8988T (cell line): ENCODE results near the gene ACTL6A.
A peak's percentile ranks its signal among the peaks of the same experiment; 100 is the strongest.
"Not testable (repeated sequence)": the region's sequence is repeated elsewhere in the genome, so short reads cannot be mapped to it uniquely, and the experiment has no call there.

Experiments used
- DNase-seq: peaks from one replicate; pipeline ENCODE4 v3.0.0; 2011

The ACTL6A gene

DNA sequence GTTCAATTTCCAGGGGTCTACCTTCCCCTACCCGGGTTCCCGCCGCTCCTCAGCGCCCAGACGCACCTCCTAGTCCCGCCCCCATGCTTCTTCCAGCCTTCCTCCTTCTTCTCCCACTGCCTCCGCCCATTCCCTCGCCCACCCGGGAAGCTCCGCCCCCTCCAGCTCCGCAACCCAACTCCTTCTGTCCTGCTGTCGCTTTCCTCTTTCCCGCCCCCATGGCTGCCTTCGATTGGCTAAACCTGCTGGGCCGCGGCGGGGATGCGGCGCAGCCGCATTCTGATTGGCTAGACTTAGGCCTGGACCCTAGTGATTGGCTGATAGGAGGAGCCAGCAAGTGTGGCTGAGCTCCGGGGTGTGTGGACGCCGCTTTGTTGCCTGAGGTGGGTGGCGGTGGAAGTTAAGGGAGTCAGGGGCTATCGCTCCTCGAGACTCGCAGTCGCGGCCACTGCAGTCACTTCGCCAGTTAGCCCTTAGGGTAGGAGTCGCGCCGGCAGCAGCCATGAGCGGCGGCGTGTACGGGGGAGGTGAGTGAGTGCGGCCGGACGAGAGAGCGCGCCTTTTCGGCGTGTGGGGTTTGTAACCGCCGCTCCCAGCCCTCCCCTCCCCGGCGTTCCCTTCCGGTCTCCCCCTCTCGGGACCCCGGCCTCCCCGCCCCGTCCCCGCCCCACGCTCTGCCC, at the start of gene ACTL6A:
ACTL6A (plus strand) TSS at position 336 of the 680 bp plus-strand sequence; CDS start at position 503, 167 bp downstream.
- peak; percentile 92 for DNase-seq

DNA sequence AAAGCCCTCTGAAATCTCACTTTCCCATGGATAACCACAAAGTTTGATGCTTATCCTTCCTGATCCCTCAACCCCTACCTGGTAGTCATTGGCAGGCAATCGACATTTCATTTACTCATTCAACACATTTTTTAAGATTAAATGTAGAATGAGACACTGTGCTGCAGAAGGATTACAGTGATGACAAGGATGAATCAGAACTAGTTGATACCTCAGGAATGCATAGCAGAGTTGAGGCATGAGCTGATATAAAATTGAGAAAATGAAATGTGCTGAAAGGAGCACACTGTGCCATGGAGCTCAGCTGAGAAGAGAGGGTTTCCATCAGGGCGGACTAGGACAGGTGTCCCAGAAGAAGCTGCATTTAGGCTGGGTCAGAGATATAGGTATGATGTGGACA, 48.9 kb upstream of the ACTL6A start:
- DNase-seq = no peak

DNA sequence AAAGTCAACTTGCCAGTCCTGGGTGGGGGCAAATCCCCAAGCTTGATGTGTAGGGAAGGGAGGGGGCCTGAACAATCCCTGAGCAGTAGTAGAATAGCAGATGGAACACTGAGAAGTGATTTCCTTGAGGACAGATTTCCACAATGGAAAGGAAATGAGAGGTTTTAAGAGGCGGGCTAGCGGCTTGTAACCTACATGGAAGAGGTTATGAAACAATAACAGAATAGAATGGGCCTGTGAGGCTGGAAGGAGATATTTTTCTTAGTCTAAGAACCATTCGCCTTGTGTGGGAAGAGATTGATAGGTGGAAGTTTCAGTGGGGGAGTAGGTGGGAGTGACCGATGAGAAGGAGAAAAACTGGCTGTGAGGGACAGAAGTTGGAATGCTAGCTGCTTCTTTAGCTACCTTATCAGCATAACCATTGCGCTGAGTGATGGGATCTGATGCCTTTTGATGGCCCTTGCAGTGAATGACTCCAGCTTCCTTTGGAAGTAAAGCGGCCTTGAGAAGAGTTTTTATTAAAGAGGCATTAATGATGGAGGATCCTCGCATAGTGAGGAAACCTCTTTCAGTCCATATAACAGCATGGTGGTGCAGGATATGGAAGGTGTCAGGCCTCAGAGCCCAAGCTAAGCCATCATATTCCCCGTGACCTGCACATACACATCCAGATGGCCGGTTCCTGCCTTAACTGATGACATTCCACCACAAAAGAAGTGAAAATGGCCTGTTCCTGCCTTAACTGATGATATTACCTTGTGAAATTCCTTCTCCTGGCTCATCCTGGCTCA, 46.1 kb upstream of the ACTL6A start:
- not testable (repeated sequence) for DNase-seq

DNA sequence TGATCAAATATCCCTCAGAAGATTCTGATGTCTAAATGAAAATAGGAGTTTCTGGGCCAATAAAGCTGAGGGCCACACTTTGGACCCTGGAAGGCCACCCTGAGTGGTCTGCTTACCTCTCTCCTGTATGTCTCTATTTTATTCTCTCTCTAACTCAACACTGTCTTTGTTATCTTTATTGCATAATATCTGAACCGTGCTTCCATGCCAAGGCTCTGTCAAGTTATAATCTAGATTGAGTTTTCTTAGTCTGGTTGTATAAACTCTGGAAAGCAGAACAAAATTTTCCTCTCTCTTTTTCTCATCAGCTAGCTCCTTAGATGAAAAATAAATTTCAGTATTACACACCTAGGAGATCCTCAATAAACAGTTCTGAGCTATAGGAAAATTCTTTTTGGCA, 36.2 kb upstream of the ACTL6A start:
- no peak for DNase-seq

DNA sequence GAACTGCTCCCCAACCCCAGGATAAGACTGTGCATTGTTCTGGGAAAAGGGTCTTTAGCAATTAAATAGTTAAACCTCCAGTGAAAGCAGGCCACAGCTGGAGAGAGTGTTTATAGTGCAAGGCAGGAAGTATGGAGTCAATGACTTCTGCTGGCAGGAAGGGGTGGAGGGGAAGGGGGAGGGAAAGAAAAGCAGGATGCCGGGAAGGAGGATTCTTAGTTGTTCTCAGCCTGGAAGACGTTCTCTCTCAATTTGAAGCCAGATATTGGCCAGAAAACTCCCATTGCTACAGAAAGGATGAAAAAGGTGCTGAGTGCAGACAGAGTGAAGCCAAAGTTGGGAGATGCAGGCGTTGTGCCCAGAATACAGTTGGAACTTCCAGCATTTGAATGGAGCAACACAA, 35.7 kb upstream of the ACTL6A start:
- DNase-seq = no peak

DNA sequence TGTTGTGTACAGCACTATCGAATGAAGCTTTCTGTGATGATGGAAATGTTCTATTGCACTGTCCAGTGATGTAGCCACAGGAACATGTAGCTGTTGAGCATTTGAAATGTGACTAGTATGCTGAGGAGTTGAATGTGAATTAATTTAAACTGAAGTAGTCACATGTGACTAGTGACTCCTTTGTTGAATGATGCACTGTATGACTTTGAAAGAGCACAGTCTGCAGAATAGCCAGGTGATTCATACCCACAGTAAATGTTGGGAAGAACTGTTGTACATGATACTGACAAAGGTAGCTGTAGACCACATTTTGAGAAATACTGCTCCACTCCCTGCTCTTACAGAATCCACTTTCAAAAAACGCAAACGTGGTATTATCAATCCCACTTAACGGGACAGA, 34.0 kb upstream of the ACTL6A start:
- DNase-seq = no peak

DNA sequence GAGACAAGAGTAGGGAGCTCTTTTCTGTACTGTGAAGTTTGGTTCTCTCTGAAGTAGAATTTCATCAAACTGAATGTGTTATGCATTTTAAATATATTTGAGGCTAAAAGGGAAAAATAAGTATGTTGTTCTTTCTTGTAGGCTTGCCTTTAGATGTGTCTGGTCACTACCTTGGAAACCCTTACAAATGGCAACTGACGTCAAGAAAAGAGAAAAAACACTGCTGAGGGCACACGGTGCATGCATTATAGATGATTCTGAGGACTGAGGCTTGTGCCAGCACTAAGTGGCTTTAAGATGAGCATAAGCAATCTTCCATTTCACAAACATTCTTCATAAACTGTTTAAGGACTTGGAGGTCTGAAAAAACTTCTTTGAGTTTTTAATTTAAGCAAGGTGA, 31.1 kb upstream of the ACTL6A start:
- DNase-seq = no peak

DNA sequence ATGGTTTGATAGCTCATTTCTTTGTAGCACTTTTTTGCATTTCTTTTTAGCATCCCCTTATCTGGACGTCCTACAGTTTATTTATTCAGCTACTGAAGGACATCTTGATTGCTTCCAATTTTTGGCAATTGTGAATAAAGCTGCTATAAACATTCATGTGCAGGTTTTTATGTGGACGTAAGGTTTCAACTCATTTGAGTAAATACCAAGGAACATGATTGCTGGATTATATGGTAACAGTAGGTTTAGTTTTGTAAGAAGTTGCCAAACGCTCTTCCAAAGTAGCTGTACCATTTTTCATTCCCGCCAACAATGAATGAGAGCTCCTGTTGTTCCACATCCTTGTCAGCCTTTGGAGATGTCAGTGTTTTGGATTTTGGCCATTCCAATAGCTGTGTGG, 29.5 kb upstream of the ACTL6A start:
- DNase-seq = no peak

DNA sequence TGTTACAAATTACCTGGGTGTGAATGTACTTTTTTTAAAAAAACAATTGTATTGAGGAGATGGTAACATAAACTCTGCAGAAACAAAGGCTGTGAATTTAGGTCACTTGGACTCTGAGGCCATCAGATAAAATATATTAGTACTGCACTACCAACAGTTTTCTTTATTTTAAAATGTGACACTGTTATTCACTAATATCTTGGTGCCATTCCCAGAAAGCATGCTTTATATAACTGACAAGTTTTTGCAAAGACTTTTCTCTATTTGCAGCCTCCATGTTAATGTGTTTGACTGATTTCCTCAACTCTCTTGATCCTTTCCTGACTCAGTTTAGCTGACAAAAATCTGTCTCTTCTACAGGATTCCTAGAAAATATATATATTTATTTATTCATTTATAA, 26.5 kb upstream of the ACTL6A start:
- no peak for DNase-seq

DNA sequence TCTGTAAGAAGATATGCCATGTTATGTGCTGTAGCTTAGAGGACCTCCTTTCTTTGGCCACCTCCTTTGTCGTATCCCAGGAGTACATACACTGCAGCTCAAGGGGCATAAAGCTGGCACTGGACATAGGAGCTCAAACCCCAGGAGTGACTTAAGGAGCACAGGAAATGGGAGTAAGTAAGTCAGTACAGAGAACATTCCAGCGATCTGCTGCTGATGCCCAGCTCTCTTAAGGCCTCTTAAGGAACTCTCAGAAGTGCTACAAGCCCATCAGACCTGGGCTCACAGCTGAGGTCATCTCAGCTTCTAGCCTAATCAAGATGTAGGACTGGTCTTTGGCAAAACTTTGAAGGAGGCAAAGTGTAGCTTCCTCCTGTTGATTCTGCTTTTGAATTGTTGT, 21.6 kb upstream of the ACTL6A start:
- no peak for DNase-seq

DNA sequence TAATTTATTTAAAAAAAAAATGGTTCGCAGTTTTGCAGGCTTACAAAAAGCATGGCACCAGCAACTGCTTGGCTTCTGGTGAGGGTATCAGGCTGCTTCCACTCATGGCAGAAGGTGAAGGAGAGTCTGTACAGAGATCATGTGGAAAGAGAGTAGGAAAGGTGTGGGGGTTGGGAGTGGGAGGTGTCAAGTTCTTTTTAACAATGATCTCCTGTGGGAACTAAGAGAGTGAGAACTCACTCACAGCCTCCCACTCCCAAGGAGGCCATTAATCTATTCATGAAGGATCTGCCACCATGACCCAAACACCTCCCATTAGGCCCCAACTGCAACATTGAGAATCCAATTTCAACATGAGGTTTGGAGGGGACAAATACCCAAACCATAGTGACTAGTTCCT, 21.1 kb upstream of the ACTL6A start:
- no peak for DNase-seq

DNA sequence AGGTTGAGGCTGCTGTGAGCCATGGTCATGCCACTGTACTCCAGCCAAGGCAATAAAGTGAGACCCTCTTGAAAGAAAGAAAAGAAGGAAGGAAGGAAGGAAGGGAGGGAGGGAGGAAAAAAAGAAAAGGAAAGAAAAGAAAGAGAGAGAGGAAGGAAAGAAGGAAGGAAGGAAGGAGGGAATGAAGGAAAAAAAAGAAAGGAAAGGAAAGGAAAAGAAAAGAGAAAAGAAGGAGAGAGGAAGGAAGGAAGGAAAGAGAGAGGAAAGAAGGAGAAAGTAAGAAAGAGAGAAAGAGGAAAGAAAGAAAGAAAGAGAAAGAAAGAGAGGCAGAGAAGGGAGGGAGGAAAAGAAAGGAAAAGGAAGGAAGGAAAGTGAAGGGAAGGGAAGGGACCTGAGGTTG, 20.4 kb upstream of the ACTL6A start:
- DNase-seq = no peak

DNA sequence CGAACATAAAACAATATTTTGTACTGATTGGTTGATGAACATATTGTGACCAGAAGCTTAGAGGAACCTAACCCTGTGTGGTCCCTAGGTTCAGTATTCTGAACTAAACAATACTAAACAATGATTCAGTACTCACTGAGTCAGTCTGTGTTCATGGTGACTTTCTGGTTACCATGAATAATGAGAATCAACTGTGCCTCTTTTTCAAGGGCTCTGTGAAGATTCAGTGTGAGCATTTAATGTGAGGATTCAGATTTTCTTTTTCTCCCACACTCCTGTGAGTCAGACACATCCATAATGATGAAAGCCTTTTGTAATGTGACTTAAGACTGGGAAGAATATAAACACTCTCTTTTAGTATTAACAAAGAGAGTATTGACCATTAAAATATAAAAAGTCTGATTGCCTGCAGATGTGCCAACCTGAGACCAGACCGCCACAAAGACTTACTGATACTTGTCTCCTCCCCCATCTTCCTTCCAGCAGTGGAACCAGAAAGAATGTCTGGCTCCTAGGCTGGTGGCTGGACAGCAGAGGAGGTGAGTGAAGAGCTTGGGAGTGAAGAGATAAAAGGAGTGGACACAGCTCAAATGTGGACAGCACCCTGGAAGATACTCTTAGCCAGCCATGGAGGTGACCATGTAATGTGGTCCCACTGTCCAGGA, 17.6 kb upstream of the ACTL6A start:
- no peak for DNase-seq

DNA sequence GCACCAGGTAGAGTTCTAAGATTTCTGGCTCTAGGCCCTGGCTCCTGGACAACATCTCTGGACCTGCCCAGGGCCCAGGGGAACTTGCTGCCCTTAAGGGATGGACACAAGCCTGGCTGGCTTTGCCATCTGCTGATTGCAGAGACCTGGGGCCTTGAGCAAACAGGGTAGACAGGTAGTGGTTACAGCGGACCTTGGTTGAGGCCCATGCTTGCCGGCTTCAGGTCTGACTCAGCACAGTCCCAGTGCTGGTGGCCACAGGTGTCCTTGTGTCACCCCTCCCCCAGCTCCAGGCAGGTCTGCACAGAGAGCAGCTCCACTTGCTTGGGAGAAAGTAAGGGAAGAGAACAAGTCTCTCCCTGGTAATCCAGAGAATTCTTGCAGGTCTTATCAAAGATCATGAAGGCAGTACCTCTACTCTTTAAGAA, 15.9 kb upstream of the ACTL6A start:
- DNase-seq = no peak

DNA sequence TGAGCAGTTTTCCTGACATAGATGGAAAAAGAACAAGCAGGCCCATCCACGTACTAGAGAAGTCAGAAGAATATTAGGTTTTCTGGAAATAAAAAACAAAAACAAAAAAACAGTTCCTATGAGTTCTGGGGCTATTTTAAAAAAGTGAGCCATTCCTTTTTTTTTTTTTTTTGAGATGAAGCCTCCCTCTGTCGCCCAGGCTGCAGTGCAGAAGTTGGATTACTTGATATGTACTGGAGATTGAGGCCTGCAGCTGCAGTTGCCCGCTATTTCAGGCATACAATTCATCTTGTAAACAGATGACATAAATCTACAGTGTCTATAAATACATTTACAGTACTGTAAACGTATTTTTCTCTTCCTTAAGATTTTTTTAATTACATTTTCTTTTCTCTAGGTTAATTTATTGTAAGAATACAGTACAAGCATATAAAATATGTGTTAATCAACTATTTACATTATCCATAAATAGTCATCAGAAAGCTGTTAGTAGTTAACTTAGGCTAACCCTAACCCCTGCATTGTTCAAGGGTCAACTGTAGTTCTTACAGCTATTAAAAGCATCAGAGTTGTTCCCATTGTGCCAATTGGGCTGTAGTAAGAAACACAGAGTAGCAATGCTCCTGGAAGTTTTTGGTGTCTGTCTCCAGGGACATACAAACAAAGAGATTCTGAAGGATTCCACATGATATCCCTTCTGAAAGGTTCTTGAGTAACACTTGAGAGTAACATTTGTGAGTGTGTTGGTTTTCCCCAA, 11.2 kb upstream of the ACTL6A start:
- no peak for DNase-seq

DNA sequence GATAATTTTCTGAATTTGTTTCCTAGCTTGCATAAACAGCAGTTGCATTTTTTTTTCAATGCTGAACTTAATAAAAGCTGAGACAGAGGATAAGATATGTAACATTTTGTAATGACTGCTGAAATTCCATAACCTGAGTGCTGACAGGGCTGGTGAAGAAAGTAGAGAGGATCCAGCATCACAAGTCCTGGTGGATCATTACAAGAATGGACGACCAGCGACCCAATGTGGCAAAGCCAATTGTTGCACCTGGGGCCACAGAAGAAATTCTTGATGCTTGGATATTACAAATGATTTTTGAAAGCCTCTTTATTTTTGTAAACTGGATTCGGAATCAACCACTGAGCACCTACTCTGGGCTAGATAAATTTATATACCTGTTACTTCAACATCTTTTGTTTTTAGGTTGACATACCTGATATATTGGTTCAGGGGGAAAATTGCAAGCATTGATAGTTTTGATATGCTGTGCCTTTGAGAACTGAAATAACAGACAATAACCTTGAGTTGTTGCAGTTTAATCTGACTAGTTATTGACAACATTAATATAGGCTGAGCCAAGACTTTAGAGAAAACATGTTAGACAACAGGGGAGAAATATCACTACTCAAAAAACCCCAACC, 3.9 kb upstream of the ACTL6A start:
- DNase-seq = peak; percentile 36

DNA sequence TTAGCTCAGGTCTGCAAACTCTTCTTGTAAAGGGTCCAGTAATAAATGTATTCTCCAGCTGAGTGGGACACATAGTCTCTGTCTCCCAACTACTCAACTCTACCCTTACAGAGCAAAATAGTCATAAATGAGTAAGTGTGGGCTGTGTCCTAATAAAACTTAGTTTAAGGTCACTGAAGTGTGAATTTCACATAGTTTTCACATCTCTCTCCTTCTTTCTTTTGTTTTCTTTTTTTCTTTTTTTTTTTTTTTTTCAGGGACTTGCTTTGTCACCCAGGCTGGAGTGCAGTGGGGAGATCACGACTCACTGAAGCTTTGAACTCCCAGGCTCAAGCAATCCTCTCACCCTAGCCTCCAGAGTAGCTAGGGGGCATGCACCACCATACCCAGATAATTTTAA, 1.9 kb upstream of the ACTL6A start:
- no peak for DNase-seq

DNA sequence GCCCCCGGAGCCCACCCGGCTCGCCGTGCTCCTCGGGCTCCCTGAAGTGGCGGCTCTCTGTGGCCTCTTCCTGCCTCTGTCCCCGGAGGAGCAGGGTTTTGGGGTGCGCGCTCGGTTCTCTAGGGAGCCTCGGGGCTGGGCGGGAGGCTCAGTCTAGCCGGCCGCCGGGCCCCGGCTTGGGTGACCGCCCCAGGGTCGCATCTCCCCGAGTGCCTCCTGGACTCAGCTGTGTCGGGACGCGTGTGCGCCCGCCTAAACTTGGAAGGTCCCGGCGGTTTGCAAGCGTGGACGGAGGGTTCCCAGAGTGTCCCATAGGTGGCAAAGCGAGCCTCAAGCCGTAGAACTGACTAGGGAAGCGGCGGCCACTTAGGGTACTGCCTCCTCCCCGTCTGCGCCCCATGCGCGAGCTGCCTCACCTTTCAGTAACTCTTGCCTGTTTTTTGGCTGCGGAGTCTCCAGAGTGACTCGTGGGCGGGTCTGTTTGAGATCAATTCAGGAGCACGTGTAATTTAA, 601 bp downstream of the ACTL6A start:
- peak; percentile 45 for DNase-seq

DNA sequence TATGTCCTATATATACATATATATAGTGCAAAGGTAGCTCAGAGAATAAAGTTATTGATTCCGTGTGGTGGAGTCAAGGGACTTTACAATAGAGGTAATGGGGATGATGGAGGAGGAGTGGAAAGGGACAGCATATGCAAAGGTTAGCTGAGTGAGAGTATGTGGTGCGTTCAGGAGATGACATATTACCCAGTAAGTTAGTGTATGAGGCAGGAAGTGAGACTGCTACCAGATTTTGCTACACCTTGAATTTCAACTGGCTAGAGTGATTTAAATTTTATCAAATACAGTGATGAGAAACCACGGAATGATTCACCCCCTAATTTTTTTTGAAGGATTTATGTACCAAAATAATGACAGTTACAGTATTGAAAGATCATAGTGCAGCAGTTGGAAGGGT, 2.8 kb downstream of the ACTL6A start:
- no peak for DNase-seq

DNA sequence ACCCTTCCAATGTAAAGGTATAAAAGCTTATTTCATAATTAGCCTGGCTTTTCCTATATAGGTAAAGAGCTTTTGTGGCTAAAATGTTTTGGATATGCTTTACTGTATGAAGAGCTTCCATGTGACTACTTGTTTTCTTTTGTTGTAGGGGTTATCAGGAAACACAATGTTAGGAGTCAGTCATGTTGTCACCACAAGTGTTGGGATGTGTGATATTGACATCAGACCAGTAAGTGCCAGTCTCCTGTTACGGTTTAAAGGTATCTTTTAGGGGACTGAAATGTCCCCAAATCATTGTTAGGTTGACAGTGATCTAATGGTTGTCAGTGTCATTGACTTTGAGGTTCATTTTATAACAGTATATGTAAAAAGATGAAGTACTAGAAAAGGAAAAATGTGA, 18.3 kb downstream of the ACTL6A start:
- no peak for DNase-seq

DNA sequence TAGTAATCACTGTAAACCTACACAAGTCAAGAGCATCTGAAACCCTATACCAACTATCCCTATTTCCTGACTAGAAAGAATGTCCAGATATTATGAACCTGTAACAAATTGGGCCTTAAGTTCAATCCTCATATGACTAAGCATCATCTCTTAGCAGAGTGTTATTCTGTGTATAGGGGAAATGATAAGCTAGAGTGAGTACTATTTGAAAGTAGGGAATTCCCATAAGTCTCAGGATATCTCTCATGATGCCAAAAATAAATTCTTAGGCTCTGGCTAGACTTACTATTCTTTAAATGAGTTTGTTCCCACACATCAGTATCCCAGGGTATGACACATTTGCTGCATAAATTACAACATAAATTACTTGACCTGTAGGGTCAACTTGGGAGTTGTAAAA, 26.4 kb downstream of the ACTL6A start:
- no peak for DNase-seq

DNA sequence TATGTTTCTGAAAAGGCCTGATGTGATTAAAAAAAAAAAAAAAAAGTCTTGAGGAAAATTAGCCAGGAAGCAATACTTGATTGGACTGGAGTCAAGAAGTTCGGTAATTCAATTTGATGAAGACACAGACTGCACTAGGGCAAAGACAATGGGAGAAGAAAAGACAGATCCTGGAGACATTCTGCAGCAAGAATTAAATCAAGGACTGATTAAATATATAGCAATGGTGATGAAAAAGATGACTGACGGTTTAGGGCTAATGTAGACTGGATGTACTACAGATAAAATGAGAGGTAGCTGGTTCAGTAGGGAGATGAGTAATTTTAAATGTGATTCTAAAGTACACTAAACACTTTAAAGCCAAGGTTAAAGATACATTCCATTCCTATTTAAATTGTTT, 27.9 kb downstream of the ACTL6A start:
- DNase-seq = no peak

DNA sequence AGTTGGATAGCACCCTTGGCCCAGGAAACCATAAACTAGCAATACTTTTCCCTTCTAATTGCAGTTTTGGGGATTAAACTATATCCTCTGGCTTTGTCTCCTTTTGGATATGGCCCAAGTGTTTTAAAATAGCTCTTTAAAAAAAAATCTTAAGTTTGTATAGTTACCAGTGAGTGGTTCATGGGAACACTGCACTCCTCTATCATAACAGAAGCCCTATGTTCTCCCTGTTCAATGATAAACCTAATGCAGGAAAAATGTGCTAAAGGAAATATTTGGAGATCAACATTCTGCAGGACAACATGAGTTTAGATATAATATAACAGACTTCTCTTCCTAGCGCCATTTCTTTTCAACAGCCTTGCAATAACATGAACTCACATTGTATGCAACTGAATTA, 28.6 kb downstream of the ACTL6A start:
- no peak for DNase-seq
